Uterus (tissue), 2 donors: ENCODE data around the gene IFRD2.

Experiments used
- POLR2A ChIP-seq, 2 donors: fragments of 450-650 bp; IDR thresholded peaks; one replicate each; pipeline ENCODE4 v1.6.1; 2016; ENCODE audit warnings: antibody characterized with exemption in 2 of 2, mild to moderate bottlenecking in 1 of 2, moderate library complexity in 1 of 2
- TF ChIP-seq, protein P1 (sequence below), 4 experiments: fragments of 200-600 bp in 2 of 4; fragments of 450-650 bp in 2 of 4; sonication (generic) in 2 of 4; IDR thresholded peaks; one replicate each; pipeline ENCODE4 v1.5.1; 2016 to 2019; ENCODE audit warnings: antibody characterized with exemption in 4 of 4, mild to moderate bottlenecking in 2 of 4, moderate library complexity in 1 of 4

DNA sequence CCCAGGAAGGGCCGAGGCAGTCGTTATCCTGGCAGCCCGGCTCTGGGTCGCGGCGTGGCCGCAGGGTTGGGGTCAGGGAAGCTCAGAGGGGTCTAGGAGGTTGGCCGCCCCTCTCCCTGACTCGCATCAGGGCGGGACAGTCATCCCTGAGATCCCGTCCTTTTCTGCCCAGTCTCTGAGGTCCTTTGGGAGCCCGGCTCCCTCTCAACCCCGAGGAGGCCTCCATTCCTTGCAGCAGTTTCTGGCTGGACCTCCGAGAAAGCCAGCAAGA is 29.8 kb upstream of the IFRD2 start:
- TF ChIP-seq, protein P1, sequence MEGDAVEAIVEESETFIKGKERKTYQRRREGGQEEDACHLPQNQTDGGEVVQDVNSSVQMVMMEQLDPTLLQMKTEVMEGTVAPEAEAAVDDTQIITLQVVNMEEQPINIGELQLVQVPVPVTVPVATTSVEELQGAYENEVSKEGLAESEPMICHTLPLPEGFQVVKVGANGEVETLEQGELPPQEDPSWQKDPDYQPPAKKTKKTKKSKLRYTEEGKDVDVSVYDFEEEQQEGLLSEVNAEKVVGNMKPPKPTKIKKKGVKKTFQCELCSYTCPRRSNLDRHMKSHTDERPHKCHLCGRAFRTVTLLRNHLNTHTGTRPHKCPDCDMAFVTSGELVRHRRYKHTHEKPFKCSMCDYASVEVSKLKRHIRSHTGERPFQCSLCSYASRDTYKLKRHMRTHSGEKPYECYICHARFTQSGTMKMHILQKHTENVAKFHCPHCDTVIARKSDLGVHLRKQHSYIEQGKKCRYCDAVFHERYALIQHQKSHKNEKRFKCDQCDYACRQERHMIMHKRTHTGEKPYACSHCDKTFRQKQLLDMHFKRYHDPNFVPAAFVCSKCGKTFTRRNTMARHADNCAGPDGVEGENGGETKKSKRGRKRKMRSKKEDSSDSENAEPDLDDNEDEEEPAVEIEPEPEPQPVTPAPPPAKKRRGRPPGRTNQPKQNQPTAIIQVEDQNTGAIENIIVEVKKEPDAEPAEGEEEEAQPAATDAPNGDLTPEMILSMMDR (IDR thresholded peaks at IDR 0.05): no peak
- peak in 1 of 2 donors; percentile 29 for TF ChIP-seq POLR2A (IDR thresholded peaks at IDR 0.05)
